ENCODE measurements around the gene CFAP58.

DNA sequence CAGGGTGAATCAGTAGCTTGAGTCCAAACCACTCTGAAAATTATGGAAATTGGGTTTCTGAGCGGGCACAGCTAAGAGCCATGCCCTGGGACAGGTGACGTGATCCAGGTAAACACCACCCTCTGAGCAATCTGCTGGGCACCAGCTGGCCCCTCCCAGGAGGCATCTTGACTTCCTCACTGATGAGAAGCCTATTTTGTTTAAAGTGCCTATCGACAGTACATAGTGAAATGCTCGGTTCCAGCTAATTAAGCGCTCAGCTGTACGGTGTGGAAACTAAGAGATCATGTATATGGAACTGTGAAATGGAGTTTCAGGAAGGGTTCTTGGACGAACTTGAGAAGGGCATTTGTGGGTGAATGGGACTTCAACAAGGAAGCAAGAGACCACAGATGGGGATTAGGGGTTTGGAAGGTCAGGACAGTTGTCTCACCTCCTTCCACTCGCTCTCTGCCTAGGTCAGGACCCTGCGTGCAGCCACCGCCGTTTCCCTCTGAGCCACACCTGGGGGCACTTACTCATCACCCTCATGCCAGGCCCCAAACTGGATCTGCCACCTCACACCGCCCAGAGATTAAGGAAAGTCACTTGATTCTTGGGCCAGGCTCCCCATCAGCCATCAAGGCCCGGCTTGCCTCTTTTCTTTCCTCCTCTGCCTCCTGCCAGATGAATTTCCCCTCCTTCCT lies 18.5 kb upstream of the CFAP58 start:
- no peak for TF ChIP-seq POLR2A (IDR thresholded peaks at IDR 0.05)
- TF ChIP-seq, protein P1, sequence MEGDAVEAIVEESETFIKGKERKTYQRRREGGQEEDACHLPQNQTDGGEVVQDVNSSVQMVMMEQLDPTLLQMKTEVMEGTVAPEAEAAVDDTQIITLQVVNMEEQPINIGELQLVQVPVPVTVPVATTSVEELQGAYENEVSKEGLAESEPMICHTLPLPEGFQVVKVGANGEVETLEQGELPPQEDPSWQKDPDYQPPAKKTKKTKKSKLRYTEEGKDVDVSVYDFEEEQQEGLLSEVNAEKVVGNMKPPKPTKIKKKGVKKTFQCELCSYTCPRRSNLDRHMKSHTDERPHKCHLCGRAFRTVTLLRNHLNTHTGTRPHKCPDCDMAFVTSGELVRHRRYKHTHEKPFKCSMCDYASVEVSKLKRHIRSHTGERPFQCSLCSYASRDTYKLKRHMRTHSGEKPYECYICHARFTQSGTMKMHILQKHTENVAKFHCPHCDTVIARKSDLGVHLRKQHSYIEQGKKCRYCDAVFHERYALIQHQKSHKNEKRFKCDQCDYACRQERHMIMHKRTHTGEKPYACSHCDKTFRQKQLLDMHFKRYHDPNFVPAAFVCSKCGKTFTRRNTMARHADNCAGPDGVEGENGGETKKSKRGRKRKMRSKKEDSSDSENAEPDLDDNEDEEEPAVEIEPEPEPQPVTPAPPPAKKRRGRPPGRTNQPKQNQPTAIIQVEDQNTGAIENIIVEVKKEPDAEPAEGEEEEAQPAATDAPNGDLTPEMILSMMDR (IDR thresholded peaks at IDR 0.05): no peak

All from prostate gland (tissue), 2 donors.